ENCODE measurements around the gene MKI67. TPM values are rescaled to one million over a fixed set of nuclear protein-coding genes. Genes with fewer than 3 reads are reported as not detected.

Gene MKI67
- total RNA-seq, 4 donors from 2014 or later: 14.3 to 50.8 (median 26.1) TPM

DNA sequence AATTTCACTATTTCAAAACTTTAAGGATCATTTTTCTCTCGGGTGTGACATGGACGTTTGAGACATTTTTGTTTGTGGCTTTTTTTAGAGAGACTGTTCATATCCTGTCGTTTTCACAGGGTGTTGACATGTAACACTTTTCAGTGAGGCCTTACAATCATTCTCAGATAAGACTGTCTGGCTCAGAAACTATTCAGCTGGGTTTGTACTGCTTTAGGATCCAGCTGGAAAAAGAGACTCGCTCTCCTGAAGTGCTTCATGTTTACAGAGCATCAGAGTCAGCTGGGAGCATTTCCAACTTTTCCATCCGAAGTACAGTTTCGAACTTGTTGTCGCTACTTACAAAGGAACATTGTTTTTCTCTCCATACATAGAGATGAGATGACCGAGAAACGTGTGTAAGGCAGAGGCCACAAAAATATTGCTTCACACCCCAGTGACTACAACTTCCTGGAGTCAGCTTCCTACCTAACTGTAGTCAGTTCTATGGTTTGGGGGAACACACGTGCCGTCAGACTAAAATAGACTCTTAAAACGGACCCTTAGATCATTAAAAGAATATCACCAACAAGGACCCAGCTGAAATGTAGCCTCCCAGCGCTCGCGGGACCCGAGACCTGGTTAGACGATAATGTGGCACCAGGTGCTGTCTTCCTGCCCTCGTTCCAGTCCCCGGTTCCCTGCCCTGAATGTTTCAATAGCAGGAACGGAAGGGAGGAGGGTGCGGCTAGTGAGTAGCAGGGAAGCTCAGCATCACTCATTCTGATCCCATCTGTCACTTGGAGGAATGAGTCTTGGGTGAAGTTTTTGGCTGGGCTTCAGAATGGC is 78.0 kb downstream of the MKI67 start:
- no peak for TF ChIP-seq CTCF (IDR thresholded peaks at IDR 0.05)
- TF ChIP-seq POLR2A (IDR thresholded peaks at IDR 0.05): peak in 2 of 4 donors; percentile 41 to 44
- peaks cover 0 to 30% (median 4%) of the 10 kb centered on the region in 3 donors for H3K36me3 ChIP-seq
- intact Hi-C loops (cut with DNase I): no loop called here
- peaks cover 15 to 79% (median 34%) of the 10 kb centered on the region in 3 donors for H3K4me1 ChIP-seq
- H3K27ac ChIP-seq: peak overlapping the region; percentile 86 to 93 (median 90)
- H3K27me3 ChIP-seq: no peaks in the 10 kb centered on the region
- 10 to 16% methylated on average over 18 to 21 of the region's 21 CpGs for WGBS, 2 donors
- peak overlapping the region; percentile 38 to 63 (median 46) for H3K4me3 ChIP-seq
- no peaks in the 10 kb centered on the region for H3K9me3 ChIP-seq
- DNase-seq: no peak

DNA sequence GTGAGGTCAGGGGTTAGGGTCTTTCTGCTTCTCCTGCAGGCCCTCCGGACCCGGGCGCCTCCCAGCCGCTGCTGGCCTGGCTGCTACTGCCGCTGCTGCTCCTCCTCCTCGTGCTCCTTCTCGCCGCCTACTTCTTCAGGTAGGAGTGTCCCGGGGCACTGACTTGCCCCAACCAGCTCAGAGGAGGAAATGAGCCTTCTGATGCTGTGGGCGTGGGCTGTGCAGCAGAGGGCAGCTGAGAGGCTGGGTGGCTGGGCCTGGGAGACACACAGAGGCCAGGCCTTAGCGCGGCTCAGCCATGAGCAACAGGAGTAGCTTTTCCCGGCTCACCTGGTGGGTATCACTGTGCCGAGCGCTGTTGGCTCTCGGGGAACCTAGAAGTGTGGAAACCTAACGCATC is 78.9 kb downstream of the MKI67 start:
- Histone ChIP-seq H3K36me3 (peaks cover 0 to 22% (median 4%) of the 10 kb centered on the region in 3 donors), H3K4me3 (peak overlapping the region; percentile 38 to 63 (median 46)), H3K9me3 (no peaks in the 10 kb centered on the region), H3K27me3 (no peaks in the 10 kb centered on the region), H3K27ac (peak overlapping the region; percentile 86 to 93 (median 90)), H3K4me1 (peaks cover 15 to 72% (median 34%) of the 10 kb centered on the region in 3 donors)
- intact Hi-C loops (cut with DNase I): no loop called here
- peak; percentile 61 for DNase-seq
- WGBS, 2 donors: 39% methylated on average over 5 of the region's 17 CpGs; no CpG with 5 or more reads in 1 of the 2 donors
- TF ChIP-seq POLR2A (IDR thresholded peaks at IDR 0.05): peak in 3 of 4 donors; percentile 71 to 96 (median 91)
- peak in 1 of 6 experiments; percentile 16 for TF ChIP-seq CTCF (IDR thresholded peaks at IDR 0.05)

- Histone ChIP-seq H3K9me3 (no peaks in the 10 kb centered on the region), H3K27me3 (no peaks in the 10 kb centered on the region), H3K27ac (peak overlapping the region; percentile 86 to 93 (median 90)), H3K36me3 (peaks cover 0 to 17% (median 4%) of the 10 kb centered on the region in 3 donors), H3K4me1 (peaks cover 15 to 68% (median 34%) of the 10 kb centered on the region in 3 donors), H3K4me3 (peak overlapping the region in 3 of 4 donors; percentile 38 to 63 (median 50))
- WGBS, 2 donors: 52% methylated on average over 7 of the region's 10 CpGs; no CpG with 5 or more reads in 1 of the 2 donors
- intact Hi-C loops (cut with DNase I): no loop called here
- no peak for DNase-seq
- TF ChIP-seq POLR2A (IDR thresholded peaks at IDR 0.05) (no peak), CTCF (IDR thresholded peaks at IDR 0.05) (no peak)
These were observed 79.3 kb downstream of the MKI67 start for GRCh38 chr10:128046953-128047290.

Other genes with a start within 250 kb of the MKI67 start
- not detected for gene CLRN3, start 233.5 kb downstream of the MKI67 start, total RNA-seq
- gene PTPRE, start 219.3 kb downstream of the MKI67 start, total RNA-seq: 10 to 100 TPM in 3 of 4 donors, 1 to 10 TPM in 1; 9.8 to 24.9 (median 22.7) TPM